Measurements from ENCODE around the gene MINDY4.

- TF ChIP-seq MBD4 (IDR thresholded peaks at IDR 0.05; ENCODE audit: borderline replicate concordance, low read length) (no peak), EP300 (IDR thresholded peaks at IDR 0.05; ENCODE audit: low read depth in 2 of 2, low read length in 2 of 2) (no peak), EP300 (CRISPR knock-in tag; IDR thresholded peaks at IDR 0.05; ENCODE audit: borderline replicate concordance) (no peak)
- TF ChIP-seq, protein P1, sequence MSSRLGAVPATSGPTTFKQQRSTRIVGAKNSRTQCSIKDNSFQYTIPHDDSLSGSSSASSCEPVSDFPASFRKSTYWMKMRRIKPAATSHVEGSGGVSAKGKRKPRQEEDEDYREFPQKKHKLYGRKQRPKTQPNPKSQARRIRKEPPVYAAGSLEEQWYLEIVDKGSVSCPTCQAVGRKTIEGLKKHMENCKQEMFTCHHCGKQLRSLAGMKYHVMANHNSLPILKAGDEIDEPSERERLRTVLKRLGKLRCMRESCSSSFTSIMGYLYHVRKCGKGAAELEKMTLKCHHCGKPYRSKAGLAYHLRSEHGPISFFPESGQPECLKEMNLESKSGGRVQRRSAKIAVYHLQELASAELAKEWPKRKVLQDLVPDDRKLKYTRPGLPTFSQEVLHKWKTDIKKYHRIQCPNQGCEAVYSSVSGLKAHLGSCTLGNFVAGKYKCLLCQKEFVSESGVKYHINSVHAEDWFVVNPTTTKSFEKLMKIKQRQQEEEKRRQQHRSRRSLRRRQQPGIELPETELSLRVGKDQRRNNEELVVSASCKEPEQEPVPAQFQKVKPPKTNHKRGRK (CRISPR knock-in tag; IDR thresholded peaks at IDR 0.05), result no peak
Observed at GRCh38 chr7:30866939-30867338, 95.7 kb downstream of the MINDY4 start.

Data from HepG2 (cell line).